ENCODE results near the gene TCTN2.

- TF ChIP-seq CTCF (IDR thresholded peaks at IDR 0.05) (no peak), EZH2 (IDR thresholded peaks at IDR 0.05; ENCODE audit: borderline replicate concordance, insufficient read depth, low read depth, low read length, poor library complexity, severe bottlenecking) (no peak)
Measured at GRCh38 chr12:123712780-123713319, 41.9 kb downstream of the TCTN2 start.
